ENCODE measurements around the gene SLC15A5. TPM values are rescaled to one million over a fixed set of nuclear protein-coding genes. Genes with fewer than 3 reads are reported as not detected.
A peak's percentile ranks its signal among the peaks of the same experiment; 100 is the strongest.

SLC15A5 gene
- total RNA-seq, 4 donors from 2014 or later: 0.50 TPM; not detected in 3

GRCh38 chr12:16307856-16308475 lies 30.5 kb upstream of the SLC15A5 start:
- DNase-seq (ENCODE audit: low spot score) (no peak), ATAC-seq (ENCODE audit: low FRiP score) (peak; percentile 44)
- no peak for TF ChIP-seq CTCF (IDR thresholded peaks at IDR 0.05)

GRCh38 chr12:16303939-16304338 lies 26.5 kb upstream of the SLC15A5 start:
- ATAC-seq (ENCODE audit: low FRiP score) (no peak), DNase-seq (ENCODE audit: low spot score) (no peak)
- no peak for TF ChIP-seq CTCF (IDR thresholded peaks at IDR 0.05)

GRCh38 chr12:16300736-16301135 lies 23.3 kb upstream of the SLC15A5 start:
- ATAC-seq (ENCODE audit: low FRiP score): peak; percentile 93
- TF ChIP-seq CTCF (IDR thresholded peaks at IDR 0.05): no peak
- no peak for DNase-seq (ENCODE audit: low spot score)

GRCh38 chr12:16300122-16300521 lies 22.6 kb upstream of the SLC15A5 start:
- ATAC-seq (ENCODE audit: low FRiP score) (peak; percentile 22), DNase-seq (ENCODE audit: low spot score) (no peak)
- no peak for TF ChIP-seq CTCF (IDR thresholded peaks at IDR 0.05)

- ATAC-seq (ENCODE audit: low FRiP score): peak; percentile 30
- DNase-seq (ENCODE audit: low spot score): no peak
- no peak for TF ChIP-seq CTCF (IDR thresholded peaks at IDR 0.05)
These were observed 21.9 kb upstream of the SLC15A5 start for GRCh38 chr12:16299403-16299802.

GRCh38 chr12:16297521-16297920 lies 20.0 kb upstream of the SLC15A5 start:
- ATAC-seq (ENCODE audit: low FRiP score) (no peak), DNase-seq (ENCODE audit: low spot score) (no peak)
- TF ChIP-seq CTCF (IDR thresholded peaks at IDR 0.05): no peak

- no peak for DNase-seq (ENCODE audit: low spot score)
- no peak for ATAC-seq (ENCODE audit: low FRiP score)
- no peak for TF ChIP-seq CTCF (IDR thresholded peaks at IDR 0.05)
These were observed 17.0 kb upstream of the SLC15A5 start for GRCh38 chr12:16294376-16294956.

Measured in omental fat pad (tissue), 4 donors.